CD4-positive, alpha-beta T cell (primary cell): Measurements from ENCODE around the gene OLA1. TPM values are rescaled to one million over a fixed set of nuclear protein-coding genes. Genes with fewer than 3 reads are reported as not detected.
A peak's percentile ranks its signal among the peaks of the same experiment; 100 is the strongest.

Source experiments
- ATAC-seq: fragments of 200-7000 bp; cut with Tn5 transposase; one replicate; pipeline ENCODE4 v1.10.0; 2022; ENCODE audit warnings: mild to moderate bottlenecking; ENCODE audit not compliant: poor library complexity
- CTCF ChIA-PET: fragments of 350-600 bp; sonication (Branson Sonifier 250); formaldehyde crosslinking; loops from one replicate; lab custom pipeline; 2021; ENCODE audit warnings: antibody characterized with exemption, inconsistent platforms; lab: Charles Lee
- POLR2A ChIA-PET: fragments of 350-600 bp; sonication (Branson Sonifier 250); formaldehyde crosslinking; loops from one replicate; lab custom pipeline; 2021; ENCODE audit warnings: antibody characterized with exemption, inconsistent platforms; lab: Charles Lee
- DNase-seq, 14 experiments: peaks; one replicate each; pipeline ENCODE4 v3.0.0-alpha.2; 2013 to 2020; ENCODE audit warnings: mixed read lengths in 2 of 14
- H3K27ac ChIP-seq, 2 donors: one replicate each; pipeline versions ENCODE4 v1.5.1 to v1.7.0; 2013; ENCODE audit warnings: low read length in 2 of 2, low read depth in 1 of 2, mild to moderate bottlenecking in 1 of 2
- H3K27me3 ChIP-seq, 2 experiments: 1 replicate in 1 of 2; 2 replicates in 1 of 2; pipeline versions ENCODE4 v1.6.1 to v1.7.0; 2013; ENCODE audit warnings: low read length in 2 of 2, control low read depth in 1 of 2, mild to moderate bottlenecking in 1 of 2, moderate library complexity in 1 of 2; ENCODE audit not compliant: insufficient read depth in 2 of 2, control insufficient read depth in 1 of 2
- H3K36me3 ChIP-seq: one replicate; pipeline ENCODE4 v1.6.1; 2013; ENCODE audit warnings: low read length, control low read depth; ENCODE audit not compliant: insufficient read depth
- H3K4me1 ChIP-seq: one replicate; pipeline ENCODE4 v1.6.1; 2013; ENCODE audit warnings: low read length, control low read depth; ENCODE audit not compliant: insufficient read depth
- H3K4me3 ChIP-seq: one replicate; pipeline ENCODE4 v1.5.1; 2013; ENCODE audit warnings: mild to moderate bottlenecking, low read length, moderate library complexity
- H3K9me3 ChIP-seq, 2 experiments: 1 replicate in 1 of 2; 2 replicates in 1 of 2; pipeline versions ENCODE4 v1.6.1 to v1.7.0; 2013; ENCODE audit warnings: low read length in 2 of 2, mild to moderate bottlenecking in 2 of 2, control low read depth in 1 of 2, moderate library complexity in 1 of 2; ENCODE audit not compliant: control insufficient read depth in 1 of 2, insufficient read depth in 1 of 2
- H3K27ac Mint-ChIP-seq: one replicate; pipeline ENCODE4 v1.8.0; 2020; ENCODE audit warnings: mixed read lengths
- H3K27me3 Mint-ChIP-seq: one replicate; pipeline ENCODE4 v1.8.0; 2021; ENCODE audit warnings: mixed read lengths
- H3K36me3 Mint-ChIP-seq: one replicate; pipeline ENCODE4 v1.8.0; 2021; ENCODE audit warnings: low read depth, mixed read lengths
- H3K4me1 Mint-ChIP-seq: one replicate; pipeline ENCODE4 v1.8.0; 2021; ENCODE audit warnings: low read depth, mixed read lengths
- H3K4me3 Mint-ChIP-seq: one replicate; pipeline ENCODE4 v1.8.0; 2020; ENCODE audit warnings: mild to moderate bottlenecking, mixed read lengths
- H3K9me3 Mint-ChIP-seq: one replicate; pipeline ENCODE4 v1.8.0; 2020; ENCODE audit warnings: mixed read lengths
- intact Hi-C, 2 experiments: fragments of 100-400 bp; cut with DNase I in 1 of 2; cut with micrococcal nuclease in 1 of 2; formaldehyde crosslinking; loops; one replicate each; pipeline versions ENCODE4 v1.15.1 to v1.9.0; 2023 to 2025; cut with DNase I, micrococcal nuclease
- total RNA-seq, 174 experiments: library from RNA in 2 of 174; stranded (reverse) in 2 of 174; gene quantifications; one replicate each; pipeline ENCODE4 v1.2.3 and lab custom pipeline; 2021 to 2026
- TF ChIP-seq, protein P1 (sequence below): fragments of 200-600 bp; IDR thresholded peaks from one replicate; pipeline ENCODE4 v1.8.0; 2022; ENCODE audit warnings: antibody characterized with exemption, mild to moderate bottlenecking

OLA1 gene
- total RNA-seq, 2 experiments from 2014 or later: 38.1 to 40.5 TPM

DNA sequence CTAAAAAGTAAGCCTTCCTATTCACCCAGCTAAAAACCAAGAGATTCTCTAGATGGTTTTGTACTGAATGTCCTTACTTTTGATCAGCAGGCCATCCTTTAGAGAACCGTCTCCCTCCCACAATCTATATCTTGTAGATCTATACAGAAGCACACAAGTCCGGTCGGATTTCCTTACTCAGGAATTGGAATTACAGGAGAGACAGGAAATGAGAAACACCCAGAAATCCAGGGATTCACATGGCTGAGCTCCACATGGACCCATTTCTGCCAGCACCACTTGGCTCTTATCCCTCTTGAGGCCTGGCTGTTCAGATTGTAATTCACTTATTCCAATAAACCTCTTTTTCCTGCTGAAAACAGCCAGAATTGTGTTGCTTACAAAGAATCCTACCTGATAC, 4.5 kb downstream of the OLA1 start:
- H3K36me3 ChIP-seq: peaks cover 9% of the 10 kb centered on the region
- no peaks in the 10 kb centered on the region for H3K27me3 Mint-ChIP-seq
- TF ChIP-seq, protein P1, sequence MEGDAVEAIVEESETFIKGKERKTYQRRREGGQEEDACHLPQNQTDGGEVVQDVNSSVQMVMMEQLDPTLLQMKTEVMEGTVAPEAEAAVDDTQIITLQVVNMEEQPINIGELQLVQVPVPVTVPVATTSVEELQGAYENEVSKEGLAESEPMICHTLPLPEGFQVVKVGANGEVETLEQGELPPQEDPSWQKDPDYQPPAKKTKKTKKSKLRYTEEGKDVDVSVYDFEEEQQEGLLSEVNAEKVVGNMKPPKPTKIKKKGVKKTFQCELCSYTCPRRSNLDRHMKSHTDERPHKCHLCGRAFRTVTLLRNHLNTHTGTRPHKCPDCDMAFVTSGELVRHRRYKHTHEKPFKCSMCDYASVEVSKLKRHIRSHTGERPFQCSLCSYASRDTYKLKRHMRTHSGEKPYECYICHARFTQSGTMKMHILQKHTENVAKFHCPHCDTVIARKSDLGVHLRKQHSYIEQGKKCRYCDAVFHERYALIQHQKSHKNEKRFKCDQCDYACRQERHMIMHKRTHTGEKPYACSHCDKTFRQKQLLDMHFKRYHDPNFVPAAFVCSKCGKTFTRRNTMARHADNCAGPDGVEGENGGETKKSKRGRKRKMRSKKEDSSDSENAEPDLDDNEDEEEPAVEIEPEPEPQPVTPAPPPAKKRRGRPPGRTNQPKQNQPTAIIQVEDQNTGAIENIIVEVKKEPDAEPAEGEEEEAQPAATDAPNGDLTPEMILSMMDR: no peak
- no peak overlapping the region for H3K27ac ChIP-seq
- intact Hi-C loops: loop anchor here in 1 of 2 experiments (5.0 to 10.0 kb wide), 2 partner anchors 921 to 1763 kb away; partner anchors contain the start of gene ATF2
- no peak overlapping the region for H3K4me3 ChIP-seq
- no peak for DNase-seq
- ChIA-PET CTCF (no interaction called here), POLR2A (no interaction called here)
- no peaks in the 10 kb centered on the region for H3K9me3 ChIP-seq
- H3K36me3 Mint-ChIP-seq: peaks cover 46% of the 10 kb centered on the region
- H3K27me3 ChIP-seq: no peaks in the 10 kb centered on the region
- no peak overlapping the region for H3K27ac Mint-ChIP-seq
- peak overlapping the region; percentile 40 for H3K4me3 Mint-ChIP-seq
- H3K9me3 Mint-ChIP-seq: no peaks in the 10 kb centered on the region
- peaks cover 21% of the 10 kb centered on the region for H3K4me1 ChIP-seq
- peaks cover 60% of the 10 kb centered on the region for H3K4me1 Mint-ChIP-seq
- no peak for ATAC-seq

DNA sequence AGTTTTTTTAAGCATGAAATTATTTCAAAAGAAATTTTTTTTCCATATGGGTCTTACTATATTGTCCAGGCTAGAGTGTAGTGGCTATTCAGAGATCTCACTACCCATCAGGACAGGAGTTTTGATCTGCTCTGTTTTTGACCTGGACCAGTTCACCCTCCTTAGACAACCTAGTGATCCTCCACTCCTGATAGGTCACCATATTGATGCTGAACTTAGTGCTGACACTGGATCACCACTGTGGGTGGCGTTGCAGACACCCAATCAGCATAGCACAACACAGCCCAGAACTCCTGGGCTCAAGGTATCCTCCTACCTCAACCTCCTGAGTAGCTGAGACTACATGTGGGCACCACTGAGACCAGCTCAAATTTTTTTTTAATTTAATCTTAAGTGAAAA, 8.2 kb downstream of the OLA1 start:
- peaks cover 65% of the 10 kb centered on the region for H3K4me1 Mint-ChIP-seq
- CTCF ChIA-PET: no interaction called here
- intact Hi-C loops: loop anchor here in 1 of 2 experiments (5.0 to 10.0 kb wide), 2 partner anchors 925 to 1767 kb away; partner anchors contain the start of gene ATF2

DNA sequence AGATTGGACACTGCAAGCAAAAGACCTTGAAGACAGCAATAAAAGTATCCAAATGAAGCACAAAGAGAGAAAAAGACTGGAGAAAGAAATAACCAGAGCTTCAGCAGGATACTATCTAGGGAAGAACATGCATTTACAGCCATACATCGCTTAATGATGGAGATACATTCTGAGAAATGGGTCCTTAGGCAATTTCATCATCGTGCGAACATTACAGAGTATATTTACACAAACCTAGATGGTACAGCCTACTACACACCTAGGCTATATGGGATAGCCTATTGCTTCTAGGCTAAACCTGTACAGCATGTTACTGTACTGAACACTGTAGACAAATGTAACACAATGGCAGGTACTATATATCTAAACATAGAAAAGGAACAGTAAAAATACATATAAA, 11.9 kb downstream of the OLA1 start:
- intact Hi-C loops: no loop called here
- Mint-ChIP-seq H3K4me3 (no peak overlapping the region), H3K36me3 (peaks cover 15% of the 10 kb centered on the region), H3K9me3 (no peaks in the 10 kb centered on the region), H3K4me1 (peaks cover 67% of the 10 kb centered on the region), H3K27me3 (no peaks in the 10 kb centered on the region), H3K27ac (no peak overlapping the region)
- H3K4me1 ChIP-seq: peaks cover 3% of the 10 kb centered on the region
- no peak overlapping the region for H3K27ac ChIP-seq
- ChIA-PET CTCF (no interaction called here), POLR2A (no interaction called here)
- no peak for ATAC-seq
- TF ChIP-seq, protein P1: no peak
- no peaks in the 10 kb centered on the region for H3K9me3 ChIP-seq
- no peaks in the 10 kb centered on the region for H3K36me3 ChIP-seq
- no peak overlapping the region for H3K4me3 ChIP-seq
- DNase-seq: no peak
- no peaks in the 10 kb centered on the region for H3K27me3 ChIP-seq

More for the DNA sequence above, 8.2 kb downstream of the OLA1 start:
- TF ChIP-seq, protein P1: no peak
- Mint-ChIP-seq H3K36me3 (peaks cover 41% of the 10 kb centered on the region), H3K9me3 (no peaks in the 10 kb centered on the region), H3K27me3 (no peaks in the 10 kb centered on the region), H3K4me3 (no peak overlapping the region), H3K27ac (no peak overlapping the region)
- no peaks in the 10 kb centered on the region for H3K9me3 ChIP-seq
- POLR2A ChIA-PET: no interaction called here
- peaks cover 5% of the 10 kb centered on the region for H3K36me3 ChIP-seq
- DNase-seq (no peak), ATAC-seq (no peak)
- peaks cover 3% of the 10 kb centered on the region for H3K4me1 ChIP-seq
- H3K4me3 ChIP-seq: no peak overlapping the region
- H3K27me3 ChIP-seq: no peaks in the 10 kb centered on the region
- no peak overlapping the region for H3K27ac ChIP-seq
